GM12801 (cell line): ENCODE data around the gene DRC3.

Experiments
- TF ChIP-seq, protein P1 (sequence below): IDR thresholded peaks from one replicate; pipeline ENCODE4 v1.5.1; 2011; ENCODE audit warnings: control low read depth; ENCODE audit not compliant: insufficient read length; ENCODE audit errors: extremely low read depth

Gene DRC3

DNA sequence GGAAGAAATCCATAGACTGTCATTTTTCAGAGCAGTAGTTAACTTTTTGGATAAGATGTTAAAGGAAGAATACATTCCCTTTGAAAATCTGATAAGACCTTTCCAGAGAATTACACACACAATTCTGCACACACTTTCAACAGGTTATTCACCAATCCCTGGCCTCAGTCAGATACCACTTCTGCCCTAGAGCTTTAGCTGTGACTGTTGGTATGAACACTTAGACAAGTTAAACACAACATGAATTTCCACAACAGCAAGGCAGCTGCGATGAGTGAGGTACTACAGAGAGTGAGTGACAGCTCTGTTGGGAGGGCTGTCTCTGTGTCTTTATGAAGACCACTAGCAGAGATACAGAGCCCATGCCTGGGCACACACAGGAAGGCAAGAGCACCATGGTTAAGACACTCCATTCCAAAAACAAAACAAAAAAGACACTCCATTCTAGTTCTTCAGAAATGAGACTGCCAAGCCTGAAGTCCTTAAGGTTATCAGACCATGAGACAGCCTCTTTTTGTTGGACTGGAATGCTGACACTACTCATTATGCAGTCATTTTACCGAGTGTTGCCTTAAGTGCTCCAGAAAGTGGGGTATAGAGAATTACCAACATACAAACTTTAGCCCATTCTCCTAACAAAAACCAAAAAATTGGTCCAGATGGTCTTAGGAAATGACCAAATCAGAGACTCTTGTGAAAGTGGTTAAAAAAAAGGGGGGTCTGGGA, 42.8 kb upstream of the DRC3 start:
- TF ChIP-seq, protein P1, sequence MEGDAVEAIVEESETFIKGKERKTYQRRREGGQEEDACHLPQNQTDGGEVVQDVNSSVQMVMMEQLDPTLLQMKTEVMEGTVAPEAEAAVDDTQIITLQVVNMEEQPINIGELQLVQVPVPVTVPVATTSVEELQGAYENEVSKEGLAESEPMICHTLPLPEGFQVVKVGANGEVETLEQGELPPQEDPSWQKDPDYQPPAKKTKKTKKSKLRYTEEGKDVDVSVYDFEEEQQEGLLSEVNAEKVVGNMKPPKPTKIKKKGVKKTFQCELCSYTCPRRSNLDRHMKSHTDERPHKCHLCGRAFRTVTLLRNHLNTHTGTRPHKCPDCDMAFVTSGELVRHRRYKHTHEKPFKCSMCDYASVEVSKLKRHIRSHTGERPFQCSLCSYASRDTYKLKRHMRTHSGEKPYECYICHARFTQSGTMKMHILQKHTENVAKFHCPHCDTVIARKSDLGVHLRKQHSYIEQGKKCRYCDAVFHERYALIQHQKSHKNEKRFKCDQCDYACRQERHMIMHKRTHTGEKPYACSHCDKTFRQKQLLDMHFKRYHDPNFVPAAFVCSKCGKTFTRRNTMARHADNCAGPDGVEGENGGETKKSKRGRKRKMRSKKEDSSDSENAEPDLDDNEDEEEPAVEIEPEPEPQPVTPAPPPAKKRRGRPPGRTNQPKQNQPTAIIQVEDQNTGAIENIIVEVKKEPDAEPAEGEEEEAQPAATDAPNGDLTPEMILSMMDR = no peak

DNA sequence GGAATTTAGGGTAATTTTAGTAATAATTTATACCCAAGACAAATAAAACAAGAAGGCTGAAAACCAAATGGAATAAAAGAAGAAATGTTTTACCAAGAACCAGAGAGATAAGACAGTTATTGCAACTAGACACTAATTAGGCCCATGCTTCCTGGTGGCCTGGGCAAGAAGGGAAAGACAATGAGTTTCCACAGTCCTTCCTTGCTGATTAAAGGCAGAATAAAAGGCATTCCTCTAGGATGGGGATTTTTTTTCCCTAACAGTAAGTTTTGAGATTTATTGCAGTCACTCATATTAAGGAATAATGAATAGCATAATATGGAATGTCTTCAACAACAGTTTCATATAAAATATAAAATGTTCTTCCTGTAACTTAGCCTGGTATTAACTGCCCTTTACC, 42.0 kb upstream of the DRC3 start:
- TF ChIP-seq, protein P1 = no peak

DNA sequence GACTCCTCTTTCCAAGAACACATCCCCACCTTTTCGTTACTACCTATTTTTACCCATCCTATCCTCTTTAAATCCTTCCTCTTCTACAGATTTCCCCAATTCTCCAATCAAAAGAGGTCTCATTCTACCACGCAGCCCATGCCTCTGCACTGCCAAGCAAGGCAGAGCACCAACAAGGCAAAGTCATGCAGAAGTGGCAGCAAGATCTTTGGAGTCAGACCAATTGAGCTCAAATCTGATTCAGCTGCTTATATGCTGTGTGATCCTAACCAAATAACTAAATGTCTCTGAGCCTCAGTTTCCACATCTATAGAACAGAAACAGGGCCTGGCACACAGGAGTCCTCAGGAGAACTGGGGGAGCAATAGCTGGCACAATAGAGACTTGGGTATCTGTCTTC, 41.5 kb upstream of the DRC3 start:
- TF ChIP-seq, protein P1 = no peak

DNA sequence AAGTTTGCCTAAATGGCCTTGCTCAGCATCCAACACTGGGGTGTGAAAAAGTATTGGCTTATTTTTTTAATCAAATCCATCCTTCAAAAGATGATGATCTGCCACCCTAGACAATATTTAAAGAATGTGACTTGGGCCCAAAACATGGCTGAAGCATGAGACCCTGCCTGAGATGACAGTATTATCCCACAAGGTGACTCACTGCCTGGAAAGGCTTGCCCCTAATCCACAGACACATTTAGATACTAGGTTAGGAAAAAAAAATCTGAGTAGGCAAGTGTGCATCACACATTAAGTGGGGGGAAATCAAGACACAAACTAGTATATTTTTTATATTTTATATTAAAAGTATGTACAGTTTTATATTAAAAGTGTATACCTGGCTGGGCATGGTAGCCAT, 38.9 kb upstream of the DRC3 start:
- TF ChIP-seq, protein P1 = no peak

DNA sequence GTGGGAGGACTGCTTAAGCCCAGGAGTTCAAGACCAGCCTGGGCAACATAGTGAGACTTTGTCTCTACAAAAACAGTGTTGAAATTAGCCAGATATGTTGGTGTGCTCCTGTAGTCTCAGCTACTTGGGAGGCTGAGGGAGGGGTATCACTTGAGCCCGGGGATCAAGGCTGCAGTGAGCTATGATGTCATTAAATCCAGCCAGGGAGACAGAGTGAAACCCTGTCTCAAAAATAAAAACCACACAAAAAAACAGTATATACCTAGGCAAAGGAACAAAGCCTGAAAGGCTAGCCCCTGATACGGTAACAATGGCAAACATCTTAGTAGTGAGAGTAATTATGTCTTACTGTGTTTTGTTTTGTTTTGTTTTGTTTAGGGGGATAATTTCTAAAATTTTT, 38.4 kb upstream of the DRC3 start:
- TF ChIP-seq, protein P1 = no peak

DNA sequence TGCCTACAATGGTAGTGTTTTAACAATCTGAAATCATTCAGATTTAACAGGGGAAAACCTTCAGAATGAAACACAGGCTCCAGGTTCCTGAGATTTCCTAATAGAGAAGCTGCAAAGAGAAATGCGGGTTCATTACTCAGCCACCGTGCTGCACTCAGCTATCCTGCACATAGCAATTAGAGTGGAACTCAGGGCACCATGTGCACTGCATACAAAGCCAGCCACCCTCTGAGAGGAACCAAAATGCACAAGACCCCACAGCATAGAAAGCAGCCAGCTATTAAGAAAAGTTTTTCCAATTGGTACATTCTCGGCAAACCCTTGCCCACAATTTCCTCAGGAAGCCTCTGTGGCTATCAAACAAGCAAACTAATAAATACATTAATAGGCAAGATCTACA, 37.9 kb upstream of the DRC3 start:
- TF ChIP-seq, protein P1 = no peak

DNA sequence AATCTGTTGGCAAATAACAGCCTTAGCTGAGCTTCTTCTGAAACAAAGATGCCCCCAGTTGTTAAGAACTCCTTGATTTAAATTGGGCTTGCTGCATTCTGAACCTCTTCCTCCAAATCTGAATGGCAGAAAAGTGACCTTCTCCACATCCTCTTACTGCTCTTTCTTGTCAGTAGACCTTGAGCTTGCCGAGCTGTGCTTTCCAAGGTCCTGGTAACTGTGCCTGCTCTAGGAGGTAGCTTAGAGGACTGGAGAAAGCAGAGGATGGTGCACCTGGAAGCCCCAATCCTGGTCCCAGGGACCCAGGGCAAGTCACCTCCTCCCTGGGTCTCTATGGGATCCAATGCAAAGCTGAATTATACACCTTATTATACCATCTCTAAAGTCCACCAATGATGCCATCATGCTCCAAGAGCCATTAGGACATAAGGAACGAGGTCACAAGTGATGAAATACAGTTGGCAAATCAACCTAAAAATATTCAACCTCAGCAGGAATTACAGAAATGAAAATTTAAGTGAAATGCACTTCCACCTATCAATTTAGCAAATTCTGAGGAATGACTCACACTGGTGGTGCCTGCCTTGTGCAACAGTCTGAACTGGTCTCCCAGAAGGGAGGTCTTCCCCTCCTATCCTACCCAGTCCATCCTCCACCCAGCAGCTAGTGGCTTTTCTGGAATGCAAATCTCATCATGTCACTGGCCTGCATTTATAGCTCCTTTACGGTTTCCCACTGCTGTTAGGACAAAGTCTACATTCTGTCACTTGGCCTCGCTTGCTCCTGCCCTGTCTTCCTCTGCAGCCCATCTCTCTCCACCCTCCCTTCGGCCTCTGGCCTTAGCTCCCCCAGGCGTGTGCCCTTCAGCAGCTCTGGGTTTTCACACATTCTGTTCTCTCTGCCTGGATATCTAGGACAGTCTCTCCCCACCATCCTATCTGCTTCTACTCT, 37.1 kb upstream of the DRC3 start:
- TF ChIP-seq, protein P1 = no peak
